ENCODE data around the gene ABLIM3. TPM values are rescaled to one million over a fixed set of nuclear protein-coding genes. Genes with fewer than 3 reads are reported as not detected.

Gene ABLIM3
- polyA plus RNA-seq, 1 experiment: 25.7 TPM

DNA sequence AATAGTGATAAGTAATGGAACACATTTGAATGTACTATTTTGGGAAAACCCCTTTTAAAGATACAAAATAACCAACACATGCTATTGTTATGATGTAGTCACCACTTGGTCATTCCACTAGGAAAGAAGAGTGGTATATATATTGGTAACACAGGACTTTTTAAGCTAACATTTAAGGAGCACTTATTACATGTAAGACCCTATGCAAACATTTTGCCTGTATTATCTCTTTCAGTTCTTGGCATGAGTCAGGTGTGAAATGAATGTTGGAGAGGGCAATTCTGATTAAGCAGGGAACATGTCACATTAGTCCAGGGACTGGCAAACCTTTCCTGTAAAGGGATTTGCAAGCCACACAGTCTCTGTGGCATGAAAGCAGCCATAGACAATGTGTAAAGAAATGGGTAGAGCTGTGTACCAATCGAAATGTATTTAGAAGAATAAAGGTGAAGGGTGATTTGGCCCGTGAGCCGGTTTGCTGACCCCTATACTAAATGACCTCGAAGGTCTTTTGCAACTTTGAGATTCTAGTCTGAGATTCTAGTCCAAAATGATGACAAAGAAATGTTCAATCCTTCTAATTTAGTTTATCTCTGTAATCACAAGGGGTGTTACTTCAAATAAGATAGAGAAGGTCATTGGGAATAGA lies 15.3 kb downstream of the ABLIM3 start:
- POLR2A ChIA-PET: no interaction called here
- no peaks in the 10 kb centered on the region for H3K36me3 ChIP-seq (ENCODE audit: control insufficient read depth, insufficient read depth, low read length)
- no peak overlapping the region for H3K4me3 ChIP-seq (ENCODE audit: low read depth, low read length)
- H3K27me3 ChIP-seq (ENCODE audit: control insufficient read depth, insufficient read depth, low read length): no peaks in the 10 kb centered on the region
- TF ChIP-seq, protein P1, sequence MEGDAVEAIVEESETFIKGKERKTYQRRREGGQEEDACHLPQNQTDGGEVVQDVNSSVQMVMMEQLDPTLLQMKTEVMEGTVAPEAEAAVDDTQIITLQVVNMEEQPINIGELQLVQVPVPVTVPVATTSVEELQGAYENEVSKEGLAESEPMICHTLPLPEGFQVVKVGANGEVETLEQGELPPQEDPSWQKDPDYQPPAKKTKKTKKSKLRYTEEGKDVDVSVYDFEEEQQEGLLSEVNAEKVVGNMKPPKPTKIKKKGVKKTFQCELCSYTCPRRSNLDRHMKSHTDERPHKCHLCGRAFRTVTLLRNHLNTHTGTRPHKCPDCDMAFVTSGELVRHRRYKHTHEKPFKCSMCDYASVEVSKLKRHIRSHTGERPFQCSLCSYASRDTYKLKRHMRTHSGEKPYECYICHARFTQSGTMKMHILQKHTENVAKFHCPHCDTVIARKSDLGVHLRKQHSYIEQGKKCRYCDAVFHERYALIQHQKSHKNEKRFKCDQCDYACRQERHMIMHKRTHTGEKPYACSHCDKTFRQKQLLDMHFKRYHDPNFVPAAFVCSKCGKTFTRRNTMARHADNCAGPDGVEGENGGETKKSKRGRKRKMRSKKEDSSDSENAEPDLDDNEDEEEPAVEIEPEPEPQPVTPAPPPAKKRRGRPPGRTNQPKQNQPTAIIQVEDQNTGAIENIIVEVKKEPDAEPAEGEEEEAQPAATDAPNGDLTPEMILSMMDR (IDR thresholded peaks at IDR 0.05; ENCODE audit: insufficient read depth, low read depth, low read length): no peak
- DNase-seq (ENCODE audit: low read depth): no peak
- CTCF ChIA-PET: interaction anchor here (0.9 to 1.2 kb wide), 3 partner anchors 15 to 71 kb away, joined by 3 read pairs; no protein-coding TSS in a partner anchor

DNA sequence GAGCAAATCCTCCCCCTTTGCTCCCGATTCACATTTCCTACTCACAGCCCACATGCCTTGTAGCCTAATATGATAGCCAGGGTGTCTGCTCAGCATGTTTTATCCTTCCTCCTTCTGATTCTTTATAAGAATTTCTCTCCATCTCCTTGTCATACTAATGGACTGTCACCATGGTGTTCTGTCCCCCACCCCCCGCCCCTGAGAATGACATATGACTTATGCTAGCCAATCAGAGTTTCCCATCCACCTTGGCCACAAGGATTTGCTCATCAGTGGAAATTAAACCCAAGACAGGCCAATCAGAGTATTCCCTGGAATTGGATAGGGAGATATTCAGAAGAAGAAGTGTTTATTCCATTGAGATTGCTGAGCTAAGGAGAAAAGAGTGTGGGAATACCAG lies 16.0 kb downstream of the ABLIM3 start:
- Histone ChIP-seq H3K36me3 (ENCODE audit: control insufficient read depth, insufficient read depth, low read length) (no peaks in the 10 kb centered on the region), H3K4me3 (ENCODE audit: low read depth, low read length) (no peak overlapping the region), H3K27me3 (ENCODE audit: control insufficient read depth, insufficient read depth, low read length) (no peaks in the 10 kb centered on the region)
- no peak for DNase-seq (ENCODE audit: low read depth)
- CTCF ChIA-PET: interaction anchor here (1.2 kb wide), 1 partner anchor 43 kb away, joined by 3 read pairs; no protein-coding TSS in a partner anchor
- TF ChIP-seq, protein P1 (IDR thresholded peaks at IDR 0.05; ENCODE audit: insufficient read depth, low read depth, low read length): no peak
- POLR2A ChIA-PET: no interaction called here

DNA sequence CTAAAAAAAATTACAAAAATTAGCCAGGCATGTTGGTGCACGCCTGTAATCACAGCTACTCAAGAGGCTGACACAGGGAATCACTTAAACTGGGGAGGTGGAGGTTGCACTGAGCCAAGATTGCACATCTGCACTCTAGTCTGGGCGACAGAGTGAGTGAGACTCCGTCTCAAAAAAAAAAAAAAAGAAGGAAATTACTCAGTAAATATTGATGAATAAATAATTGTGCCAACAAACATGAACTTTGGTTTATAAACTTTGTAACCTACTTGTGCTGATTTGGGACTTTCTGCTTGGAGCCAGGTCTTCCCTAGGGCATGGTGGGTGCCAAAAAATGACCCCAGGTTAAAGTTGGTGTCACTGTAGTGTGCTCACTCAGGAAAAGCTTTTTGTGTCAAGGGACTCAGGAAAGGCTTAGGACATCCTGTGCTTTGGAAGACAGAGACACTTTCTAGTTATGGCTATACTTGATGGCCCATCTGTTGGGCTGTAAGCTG lies 19.0 kb downstream of the ABLIM3 start:
- DNase-seq (ENCODE audit: low read depth): no peak
- ChIA-PET CTCF (interaction anchor here (1.6 to 1.9 kb wide), 3 partner anchors 8 to 68 kb away, joined by 3 to 8 read pairs (median 5); partner anchors contain the start of gene ABLIM3), POLR2A (no interaction called here)
- TF ChIP-seq, protein P1 (IDR thresholded peaks at IDR 0.05; ENCODE audit: insufficient read depth, low read depth, low read length): no peak
- Histone ChIP-seq H3K36me3 (ENCODE audit: control insufficient read depth, insufficient read depth, low read length) (no peaks in the 10 kb centered on the region), H3K27me3 (ENCODE audit: control insufficient read depth, insufficient read depth, low read length) (no peaks in the 10 kb centered on the region), H3K4me3 (ENCODE audit: low read depth, low read length) (no peak overlapping the region)

DNA sequence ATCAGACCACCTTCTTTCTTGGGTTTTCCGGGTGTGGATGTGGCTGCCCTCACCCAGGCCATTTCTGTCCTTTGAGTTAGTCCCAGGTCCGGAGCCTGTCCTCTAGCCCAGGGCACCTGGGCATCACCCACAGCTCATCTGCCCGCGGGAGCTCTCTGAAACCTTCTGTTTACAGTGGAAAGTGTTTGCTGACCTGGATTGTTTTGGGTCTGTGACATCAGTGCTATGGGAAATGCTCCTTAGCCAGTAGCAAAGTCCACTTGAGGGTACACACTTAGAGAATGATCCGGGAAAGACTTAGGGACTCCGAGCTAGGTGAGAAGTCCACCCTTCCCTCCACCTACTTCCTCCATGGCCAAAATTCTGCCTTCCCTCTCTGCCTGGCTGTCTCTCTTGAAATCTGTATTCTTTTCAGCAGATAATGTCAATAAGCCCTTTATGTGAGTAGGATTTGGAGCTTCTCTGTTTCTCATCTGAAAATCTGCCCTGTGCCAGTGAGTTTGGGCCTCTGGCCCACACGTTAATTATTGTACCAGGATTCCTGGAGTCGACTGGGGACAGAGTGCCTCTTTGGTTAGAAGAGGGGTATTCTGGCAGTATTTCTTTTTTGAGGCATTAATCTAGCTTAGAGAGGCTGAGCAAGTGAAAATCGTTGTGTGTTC lies 19.9 kb downstream of the ABLIM3 start:
- ChIA-PET CTCF (interaction anchor here (0.8 to 1.9 kb wide), 7 partner anchors 7 to 67 kb away, joined by 3 to 8 read pairs (median 3); partner anchors contain the start of gene ABLIM3), POLR2A (no interaction called here)
- TF ChIP-seq, protein P1 (IDR thresholded peaks at IDR 0.05; ENCODE audit: insufficient read depth, low read depth, low read length): no peak
- H3K27me3 ChIP-seq (ENCODE audit: control insufficient read depth, insufficient read depth, low read length): no peaks in the 10 kb centered on the region
- H3K4me3 ChIP-seq (ENCODE audit: low read depth, low read length): no peak overlapping the region
- DNase-seq (ENCODE audit: low read depth): no peak
- H3K36me3 ChIP-seq (ENCODE audit: control insufficient read depth, insufficient read depth, low read length): no peaks in the 10 kb centered on the region

DNA sequence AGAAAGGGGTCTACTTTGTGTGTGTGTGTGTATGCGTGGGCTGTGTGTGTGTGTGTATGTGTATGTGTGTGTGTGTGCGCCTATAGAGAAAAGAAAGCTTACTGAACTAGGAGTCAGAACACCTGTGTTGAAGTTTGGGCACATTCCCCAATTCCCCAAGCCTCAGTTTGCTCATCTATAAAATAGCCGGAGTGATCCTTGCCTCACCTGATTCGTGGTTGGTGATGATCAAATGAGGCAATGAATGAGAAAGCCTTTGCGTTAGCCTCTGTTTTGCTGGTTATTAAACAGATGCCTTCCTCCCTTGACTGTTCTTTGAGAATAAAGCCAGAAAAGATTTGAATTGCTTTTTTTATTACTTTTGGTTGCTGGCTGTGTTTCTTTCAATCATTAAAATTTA lies 20.6 kb downstream of the ABLIM3 start:
- Histone ChIP-seq H3K4me3 (ENCODE audit: low read depth, low read length) (no peak overlapping the region), H3K36me3 (ENCODE audit: control insufficient read depth, insufficient read depth, low read length) (no peaks in the 10 kb centered on the region), H3K27me3 (ENCODE audit: control insufficient read depth, insufficient read depth, low read length) (no peaks in the 10 kb centered on the region)
- POLR2A ChIA-PET: no interaction called here
- no peak for DNase-seq (ENCODE audit: low read depth)
- TF ChIP-seq, protein P1 (IDR thresholded peaks at IDR 0.05; ENCODE audit: insufficient read depth, low read depth, low read length): no peak
- CTCF ChIA-PET: interaction anchor here (0.8 to 1.7 kb wide), 4 partner anchors 8 to 67 kb away, joined by 3 to 5 read pairs (median 3); partner anchors contain the start of gene ABLIM3
